Measurements from ENCODE around the gene NPHP4. TPM values are rescaled to one million over a fixed set of nuclear protein-coding genes. Genes with fewer than 3 reads are reported as not detected.

The NPHP4 gene
- total and polyA plus RNA-seq, 10 of the 15 experiments (the other 5 are each of a cell fraction or from before 2014, with no cell fraction given), result 0.16 to 10.5 (median 3.1) TPM

- Histone ChIP-seq H3K4me2 (ENCODE audit: control insufficient read depth, insufficient read depth) (no peak overlapping the region), H3K4me3 (no peak overlapping the region), H3K9me3 (replicated peaks; ENCODE audit: control insufficient read depth, insufficient read depth, low read length) (no peaks in the 10 kb centered on the region), H3K79me2 (ENCODE audit: control insufficient read depth, insufficient read depth, low read length) (no peaks in the 10 kb centered on the region), H2AFZ (ENCODE audit: control insufficient read depth, low read depth, low read length) (no peak overlapping the region), H3K27me3 (replicated peaks in 1 of 2; ENCODE audit: control insufficient read depth in 2 of 2, insufficient read depth in 2 of 2, low read length in 1 of 2) (no peaks in the 10 kb centered on the region), H3K27ac (ENCODE audit: control insufficient read depth, insufficient read depth) (no peak overlapping the region), H3K36me3 (ENCODE audit: control insufficient read depth in 2 of 2, insufficient read depth in 2 of 2, low read length in 1 of 2) (peaks cover 0 to 1% of the 10 kb centered on the region in 2 experiments; a peak in 3 of 4 replicates), H3K9ac (ENCODE audit: control insufficient read depth, insufficient read depth, low read length) (no peak overlapping the region), H4K20me1 (ENCODE audit: control insufficient read depth, insufficient read depth) (no peaks in the 10 kb centered on the region), H3K4me1 (ENCODE audit: control insufficient read depth, insufficient read depth, low read length) (no peaks in the 10 kb centered on the region)
- CTCF ChIA-PET, result no interaction called here
- POLR2A ChIA-PET, result no interaction called here
- TF ChIP-seq ATF7 (IDR thresholded peaks at IDR 0.05; ENCODE audit: low read depth) (no peak), TARDBP (IDR thresholded peaks at IDR 0.05; ENCODE audit: borderline replicate concordance) (no peak), RAD21 (IDR thresholded peaks at IDR 0.05; ENCODE audit: insufficient read depth, low read depth, low read length) (no peak), EED (IDR thresholded peaks at IDR 0.05; ENCODE audit: low read depth) (no peak), MEF2B (IDR thresholded peaks at IDR 0.05; ENCODE audit: partially characterized antibody, poor library complexity, severe bottlenecking) (no peak), CHD1 (IDR thresholded peaks at IDR 0.05; ENCODE audit: low read depth, low read length) (no peak), NKRF (conservative IDR thresholded peaks at IDR 0.05) (no peak), BMI1 (IDR thresholded peaks at IDR 0.05; ENCODE audit: borderline replicate concordance) (no peak), ZBTB33 (IDR thresholded peaks at IDR 0.05) (no peak), SUPT20H (IDR thresholded peaks at IDR 0.05; ENCODE audit: borderline replicate concordance, control insufficient read depth, low read depth, low read length) (no peak), DPF2 (IDR thresholded peaks at IDR 0.05) (no peak), HDAC2 (IDR thresholded peaks at IDR 0.05) (no peak), IKZF1 (conservative IDR thresholded peaks at IDR 0.05) (no peak), TCF12 (IDR thresholded peaks at IDR 0.05; ENCODE audit: low read depth, low read length) (no peak), ZNF384 (IDR thresholded peaks at IDR 0.05; ENCODE audit: borderline replicate concordance, low read depth, low read length) (no peak), STAT3 (IDR thresholded peaks at IDR 0.05; ENCODE audit: low read depth, low read length) (no peak), POU2F2 (IDR thresholded peaks at IDR 0.05; ENCODE audit: borderline replicate concordance, low read depth, low read length) (no peak)
- FAIRE-seq (no peak), DNase-seq (ENCODE audit: low read depth, low spot score) (no peak), ATAC-seq (no peak)
- no TSS peak for BruUV-seq (replicated peaks)
- in situ Hi-C loops (cut with MboI) (loop anchor here (5.0 kb wide), 1 partner anchor 397 kb away; no protein-coding TSS in a partner anchor), intact Hi-C loops (cut with micrococcal nuclease; ENCODE audit: unreplicated experiment) (no loop called here)
- RAD21 ChIA-PET (ENCODE audit: unreplicated experiment), result no interaction called here
- 95% methylated on average over 14 of the region's 14 CpGs for WGBS (ENCODE audit: insufficient coverage, insufficient replicate concordance, low lambda C conversion rate, missing lambda C conversion rate)
- SMC1A ChIA-PET (ENCODE audit: uncharacterized antibody, unreplicated experiment), result no interaction called here
Observed at GRCh38 chr1:5909576-5910275, 82.5 kb downstream of the NPHP4 start.

Data from GM12878 (cell line).